Muscle of leg (tissue), 11 donors: Measurements from ENCODE around the gene CHURC1. TPM values are rescaled to one million over a fixed set of nuclear protein-coding genes. Genes with fewer than 3 reads are reported as not detected.

Experiments
- DNase-seq: peaks from one replicate; pipeline ENCODE4 v3.0.0; 2013
- H3K27ac ChIP-seq: one replicate; pipeline ENCODE4 v1.5.1; 2013; ENCODE audit warnings: mild to moderate bottlenecking, low read length, control low read depth
- H3K27me3 ChIP-seq: one replicate; pipeline ENCODE4 v1.6.1; 2013; ENCODE audit warnings: low read length; ENCODE audit not compliant: control insufficient read depth, insufficient read depth
- H3K36me3 ChIP-seq: one replicate; pipeline ENCODE4 v1.6.1; 2013; ENCODE audit warnings: low read length; ENCODE audit not compliant: control insufficient read depth, insufficient read depth
- H3K4me1 ChIP-seq: one replicate; pipeline ENCODE4 v1.6.1; 2013; ENCODE audit warnings: low read length; ENCODE audit not compliant: control insufficient read depth, insufficient read depth
- H3K4me3 ChIP-seq: one replicate; pipeline ENCODE4 v1.5.1; 2013; ENCODE audit warnings: low read length, control low read depth
- H3K9me3 ChIP-seq: replicated peaks from 2 replicates; pipeline ENCODE4 v1.6.1; 2013; ENCODE audit warnings: low read depth, low read length; ENCODE audit not compliant: control insufficient read depth
- WGBS: methylation state at CpG from one replicate; pipeline ENCODE4 v1.1.5; 2013; ENCODE audit warnings: missing lambda C conversion rate; ENCODE audit not compliant: insufficient coverage; 5-methylcytosine and 5-hydroxymethylcytosine counted together
- polyA plus RNA-seq, 8 donors: library from polyadenylated mRNA; unstranded; fragments of 120-200 nt; gene quantifications; one replicate each; pipeline versions ENCODE4 v1.2.1 to v1.2.3, GENCODE V29; 2013; ENCODE audit warnings: inconsistent platforms in 1 of 8, low replicate concordance in 1 of 8; ENCODE audit not compliant: insufficient read length in 8 of 8, insufficient read depth in 1 of 8
- total RNA-seq: library from RNA; stranded (reverse); fragments of 120-200 nt; gene quantifications from one replicate; pipeline ENCODE4 v1.2.4, GENCODE V29; 2013

Gene CHURC1
- total and polyA plus RNA-seq, 9 donors, result 37.7 to 46.7 (median 40.1) TPM

- Histone ChIP-seq H3K4me1 (peaks cover 40% of the 10 kb centered on the region), H3K9me3 (no peaks in the 10 kb centered on the region), H3K36me3 (peaks cover 2% of the 10 kb centered on the region), H3K27ac (no peak overlapping the region), H3K4me3 (no peak overlapping the region), H3K27me3 (no peaks in the 10 kb centered on the region)
- 71% methylated on average over 7 of the region's 7 CpGs for WGBS
- no peak for DNase-seq
Measured at GRCh38 chr14:64968167-64968566, 53.9 kb downstream of the CHURC1 start.

- H3K27me3 ChIP-seq, result no peaks in the 10 kb centered on the region
- peaks cover 40% of the 10 kb centered on the region for H3K4me1 ChIP-seq
- no peak for DNase-seq
- H3K27ac ChIP-seq, result no peak overlapping the region
- no peak overlapping the region for H3K4me3 ChIP-seq
- no peaks in the 10 kb centered on the region for H3K9me3 ChIP-seq
- WGBS, result 57% methylated on average over 2 of the region's 6 CpGs
- H3K36me3 ChIP-seq, result peaks cover 2% of the 10 kb centered on the region
Measured at GRCh38 chr14:64968651-64969050, 54.4 kb downstream of the CHURC1 start.

GRCh38 chr14:64970041-64970440, 55.8 kb downstream of the CHURC1 start:
- Histone ChIP-seq H3K27me3 (no peaks in the 10 kb centered on the region), H3K36me3 (peaks cover 2% of the 10 kb centered on the region), H3K27ac (peak overlapping the region; percentile 47), H3K9me3 (no peaks in the 10 kb centered on the region), H3K4me3 (no peak overlapping the region), H3K4me1 (peaks cover 40% of the 10 kb centered on the region)
- 75% methylated on average over 3 of the region's 3 CpGs for WGBS
- DNase-seq, result peak; percentile 25

GRCh38 chr14:64970776-64971477, 56.7 kb downstream of the CHURC1 start:
- Histone ChIP-seq H3K9me3 (no peaks in the 10 kb centered on the region), H3K27me3 (no peaks in the 10 kb centered on the region), H3K4me1 (peaks cover 40% of the 10 kb centered on the region), H3K27ac (peak overlapping the region; percentile 47), H3K4me3 (peak overlapping the region; percentile 57), H3K36me3 (peaks cover 2% of the 10 kb centered on the region)
- 30% methylated on average over 5 of the region's 8 CpGs for WGBS
- DNase-seq, result peak; percentile 64

- Histone ChIP-seq H3K9me3 (no peaks in the 10 kb centered on the region), H3K27ac (no peak overlapping the region), H3K27me3 (no peaks in the 10 kb centered on the region), H3K36me3 (peaks cover 2% of the 10 kb centered on the region), H3K4me3 (peak overlapping the region; percentile 57), H3K4me1 (peaks cover 40% of the 10 kb centered on the region)
- 0% methylated on average over 11 of the region's 31 CpGs for WGBS
- peak; percentile 26 for DNase-seq
Measured at GRCh38 chr14:64971491-64971942, 57.3 kb downstream of the CHURC1 start.

GRCh38 chr14:64971943-64972791, 57.9 kb downstream of the CHURC1 start, which contains the start of gene RAB15:
Gene RAB15 (minus strand): TSS chr14:64972336. CDS start chr14:64972076, 260 bp downstream.
- 0% methylated on average over 75 of the region's 96 CpGs for WGBS
- H3K36me3 ChIP-seq, result peaks cover 2% of the 10 kb centered on the region
- H3K4me1 ChIP-seq, result peaks cover 40% of the 10 kb centered on the region
- H3K27ac ChIP-seq, result no peak within 1 kb of the TSS
- peak within 1 kb of the TSS; percentile 57 for H3K4me3 ChIP-seq
- peak; percentile 78 for DNase-seq
- H3K27me3 ChIP-seq, result peaks cover 2% of the 10 kb centered on the region
- H3K9me3 ChIP-seq, result no peaks in the 10 kb centered on the region

GRCh38 chr14:64973026-64973442, 58.8 kb downstream of the CHURC1 start:
- DNase-seq, result no peak

GRCh38 chr14:64973826-64974225, 59.6 kb downstream of the CHURC1 start:
- Histone ChIP-seq H3K4me3 (no peak overlapping the region), H3K27ac (no peak overlapping the region), H3K4me1 (peaks cover 29% of the 10 kb centered on the region), H3K36me3 (no peaks in the 10 kb centered on the region), H3K27me3 (peaks cover 5% of the 10 kb centered on the region), H3K9me3 (no peaks in the 10 kb centered on the region)
- no peak for DNase-seq
- 100% methylated on average over 3 of the region's 9 CpGs for WGBS

More at GRCh38 chr14:64973026-64973442, 58.8 kb downstream of the CHURC1 start:
- H3K36me3 ChIP-seq, result peaks cover 2% of the 10 kb centered on the region
- no peak overlapping the region for H3K4me3 ChIP-seq
- peaks cover 36% of the 10 kb centered on the region for H3K4me1 ChIP-seq
- H3K27me3 ChIP-seq, result peaks cover 3% of the 10 kb centered on the region
- WGBS, result 45% methylated on average over 5 of the region's 8 CpGs
- no peaks in the 10 kb centered on the region for H3K9me3 ChIP-seq
- H3K27ac ChIP-seq, result no peak overlapping the region

GRCh38 chr14:64974563-64974962, 60.3 kb downstream of the CHURC1 start:
- Histone ChIP-seq H3K27me3 (peaks cover 5% of the 10 kb centered on the region), H3K36me3 (no peaks in the 10 kb centered on the region), H3K9me3 (no peaks in the 10 kb centered on the region), H3K27ac (no peak overlapping the region), H3K4me1 (peaks cover 23% of the 10 kb centered on the region), H3K4me3 (no peak overlapping the region)
- DNase-seq, result no peak
- 43% methylated on average over 4 of the region's 8 CpGs for WGBS
